SU-DHL-6 (cell line): ENCODE data around the gene KCNAB2.
"Not testable (repeated sequence)": the region's sequence is repeated elsewhere in the genome, so short reads cannot be mapped to it uniquely, and the experiment has no call there.

Source experiments
- H2AFZ ChIP-seq: fragments of 200-600 bp; sonication (generic); 2 replicates; pipeline ENCODE4 v1.6.1; 2014; ENCODE audit warnings: low read depth, mild to moderate bottlenecking, moderate library complexity, mixed read lengths, antibody characterized with exemption, low read length; ENCODE audit not compliant: severe bottlenecking
- H3F3A ChIP-seq: fragments of 200-600 bp; shearing (Covaris generic); 2 replicates; pipeline ENCODE4 v1.6.0; 2016; ENCODE audit warnings: antibody characterized with exemption, mild to moderate bottlenecking; ENCODE audit not compliant: insufficient read depth
- H3K27ac ChIP-seq: fragments of 200-600 bp; sonication (generic); 2 replicates; pipeline ENCODE4 v1.5.1; 2016; ENCODE audit warnings: low read depth, mild to moderate bottlenecking, low read length, moderate library complexity, mixed read lengths
- H3K27me3 ChIP-seq: fragments of 200-600 bp; sonication (generic), shearing (Covaris generic); 2 replicates; pipeline ENCODE4 v1.6.0; 2014; ENCODE audit warnings: mild to moderate bottlenecking, low read length
- H3K36me3 ChIP-seq: fragments of 200-600 bp; sonication (generic); 2 replicates; pipeline ENCODE4 v1.6.1; 2014; ENCODE audit warnings: mild to moderate bottlenecking, low read length, mixed read lengths
- H3K4me2 ChIP-seq: fragments of 300-600, 200-600 bp; shearing (Covaris generic), sonication (generic); 2 replicates; pipeline ENCODE4 v1.6.0; 2014; ENCODE audit warnings: low read length, low read depth, mild to moderate bottlenecking; ENCODE audit not compliant: poor library complexity, severe bottlenecking
- H3K4me3 ChIP-seq: fragments of 200-600 bp; sonication (generic); 2 replicates; pipeline ENCODE4 v1.5.1; 2014; ENCODE audit warnings: antibody characterized with exemption, low read length, mild to moderate bottlenecking, mixed read lengths; ENCODE audit not compliant: insufficient read depth, poor library complexity, severe bottlenecking
- H3K79me2 ChIP-seq: fragments of 200-600 bp; sonication (generic); 2 replicates; pipeline ENCODE4 v1.6.1; 2014; ENCODE audit warnings: mild to moderate bottlenecking, low read length, moderate library complexity; ENCODE audit not compliant: insufficient read depth
- H3K9ac ChIP-seq: fragments of 200-600 bp; sonication (generic); 2 replicates; pipeline ENCODE4 v1.7.0; 2014; ENCODE audit warnings: mild to moderate bottlenecking, low read length
- H3K9me2 ChIP-seq: fragments of 200-600 bp; sonication (generic); replicated peaks from 2 replicates; pipeline ENCODE4 v1.6.1; 2014; ENCODE audit warnings: low read length; ENCODE audit not compliant: insufficient read depth
- H3K9me3 ChIP-seq: fragments of 200-600 bp; sonication (generic); 2 replicates; pipeline ENCODE4 v1.6.1; 2014; ENCODE audit warnings: low read length, mixed read lengths; ENCODE audit not compliant: insufficient read depth
- H4K20me1 ChIP-seq: fragments of 200-600 bp; sonication (generic); 2 replicates; pipeline ENCODE4 v1.6.1; 2014; ENCODE audit warnings: low read depth, mild to moderate bottlenecking, antibody characterized with exemption, low read length, moderate library complexity, mixed read lengths
- EZH2phosphoT487 ChIP-seq: fragments of 200-600 bp; sonication (generic), shearing (Covaris generic); conservative IDR thresholded peaks from 2 replicates; pipeline ENCODE4 v1.6.1; 2018; ENCODE audit warnings: mild to moderate bottlenecking, antibody characterized with exemption, low read length, moderate library complexity, mixed read lengths
- TF ChIP-seq, protein P1 (sequence below): fragments of 200-600 bp; sonication (generic); IDR thresholded peaks from one replicate; pipeline ENCODE4 v1.5.1; 2017; ENCODE audit warnings: antibody characterized with exemption, mild to moderate bottlenecking, low read length, moderate library complexity; ENCODE audit not compliant: insufficient read depth, poor library complexity, severe bottlenecking

KCNAB2 gene

DNA sequence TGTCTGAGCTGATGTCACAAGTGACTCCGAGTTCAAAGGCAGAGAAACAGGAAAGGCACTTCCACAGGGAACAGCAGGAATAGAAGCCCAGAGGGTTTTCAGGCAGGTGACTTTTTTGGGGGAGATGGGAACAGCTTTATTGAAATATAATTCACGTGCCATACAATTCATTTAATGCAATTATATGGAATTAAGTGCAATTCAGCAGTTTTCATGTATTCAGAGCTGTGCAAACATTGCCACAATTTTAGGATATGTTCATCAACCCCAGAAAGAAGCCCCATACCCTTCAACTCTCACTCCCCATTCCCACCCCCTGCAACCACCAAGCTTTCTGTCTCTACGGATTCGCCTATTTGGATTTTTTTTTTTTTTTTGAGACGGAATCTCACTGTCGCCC lies 17.0 kb downstream of the KCNAB2 start:
- Histone ChIP-seq H3K9me3 (no peaks in the 10 kb centered on the region), H3K4me2 (no peak overlapping the region), H3K9ac (no peak overlapping the region), H3K79me2 (no peaks in the 10 kb centered on the region), H4K20me1 (no peaks in the 10 kb centered on the region), H3K27me3 (no peaks in the 10 kb centered on the region), H3K27ac (no peak overlapping the region), H3K9me2 (no peaks in the 10 kb centered on the region), H3F3A (no peaks in the 10 kb centered on the region), H3K36me3 (no peaks in the 10 kb centered on the region), H2AFZ (no peak overlapping the region), H3K4me3 (no peak overlapping the region)
- TF ChIP-seq, protein P1, sequence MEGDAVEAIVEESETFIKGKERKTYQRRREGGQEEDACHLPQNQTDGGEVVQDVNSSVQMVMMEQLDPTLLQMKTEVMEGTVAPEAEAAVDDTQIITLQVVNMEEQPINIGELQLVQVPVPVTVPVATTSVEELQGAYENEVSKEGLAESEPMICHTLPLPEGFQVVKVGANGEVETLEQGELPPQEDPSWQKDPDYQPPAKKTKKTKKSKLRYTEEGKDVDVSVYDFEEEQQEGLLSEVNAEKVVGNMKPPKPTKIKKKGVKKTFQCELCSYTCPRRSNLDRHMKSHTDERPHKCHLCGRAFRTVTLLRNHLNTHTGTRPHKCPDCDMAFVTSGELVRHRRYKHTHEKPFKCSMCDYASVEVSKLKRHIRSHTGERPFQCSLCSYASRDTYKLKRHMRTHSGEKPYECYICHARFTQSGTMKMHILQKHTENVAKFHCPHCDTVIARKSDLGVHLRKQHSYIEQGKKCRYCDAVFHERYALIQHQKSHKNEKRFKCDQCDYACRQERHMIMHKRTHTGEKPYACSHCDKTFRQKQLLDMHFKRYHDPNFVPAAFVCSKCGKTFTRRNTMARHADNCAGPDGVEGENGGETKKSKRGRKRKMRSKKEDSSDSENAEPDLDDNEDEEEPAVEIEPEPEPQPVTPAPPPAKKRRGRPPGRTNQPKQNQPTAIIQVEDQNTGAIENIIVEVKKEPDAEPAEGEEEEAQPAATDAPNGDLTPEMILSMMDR = no peak
- TF ChIP-seq EZH2phosphoT487 = no peak

DNA sequence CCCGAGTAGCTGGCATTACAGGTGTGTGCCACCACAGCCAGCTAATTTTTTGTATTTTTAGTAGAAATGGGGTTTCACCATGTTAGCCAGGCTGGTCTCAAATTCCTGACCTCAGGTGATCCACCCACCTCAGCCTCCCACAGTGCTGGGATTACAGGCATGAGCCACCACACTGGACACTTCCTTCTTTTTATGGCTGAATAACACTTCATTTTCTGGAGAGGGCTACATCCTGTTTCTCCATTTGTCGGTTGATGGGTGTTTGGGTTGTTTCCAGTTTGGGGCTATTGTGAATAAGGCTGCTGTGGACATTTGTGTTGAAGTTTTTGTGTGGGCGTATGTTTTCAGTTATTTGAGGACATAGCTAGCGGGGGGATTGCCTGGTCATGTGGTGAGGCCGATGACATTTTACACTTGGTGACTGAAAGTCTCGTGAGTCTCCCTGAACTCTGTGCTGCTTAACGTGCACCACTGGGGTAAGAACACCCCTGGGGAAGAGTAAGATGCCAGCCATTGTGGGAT lies 17.9 kb downstream of the KCNAB2 start:
- not testable (repeated sequence) for H3K27ac ChIP-seq, H3K36me3 ChIP-seq, H3K27me3 ChIP-seq, H3K9ac ChIP-seq, H3K4me3 ChIP-seq, H2AFZ ChIP-seq, H3K9me3 ChIP-seq, H3F3A ChIP-seq, H3K79me2 ChIP-seq, H4K20me1 ChIP-seq, H3K4me2 ChIP-seq, H3K9me2 ChIP-seq

DNA sequence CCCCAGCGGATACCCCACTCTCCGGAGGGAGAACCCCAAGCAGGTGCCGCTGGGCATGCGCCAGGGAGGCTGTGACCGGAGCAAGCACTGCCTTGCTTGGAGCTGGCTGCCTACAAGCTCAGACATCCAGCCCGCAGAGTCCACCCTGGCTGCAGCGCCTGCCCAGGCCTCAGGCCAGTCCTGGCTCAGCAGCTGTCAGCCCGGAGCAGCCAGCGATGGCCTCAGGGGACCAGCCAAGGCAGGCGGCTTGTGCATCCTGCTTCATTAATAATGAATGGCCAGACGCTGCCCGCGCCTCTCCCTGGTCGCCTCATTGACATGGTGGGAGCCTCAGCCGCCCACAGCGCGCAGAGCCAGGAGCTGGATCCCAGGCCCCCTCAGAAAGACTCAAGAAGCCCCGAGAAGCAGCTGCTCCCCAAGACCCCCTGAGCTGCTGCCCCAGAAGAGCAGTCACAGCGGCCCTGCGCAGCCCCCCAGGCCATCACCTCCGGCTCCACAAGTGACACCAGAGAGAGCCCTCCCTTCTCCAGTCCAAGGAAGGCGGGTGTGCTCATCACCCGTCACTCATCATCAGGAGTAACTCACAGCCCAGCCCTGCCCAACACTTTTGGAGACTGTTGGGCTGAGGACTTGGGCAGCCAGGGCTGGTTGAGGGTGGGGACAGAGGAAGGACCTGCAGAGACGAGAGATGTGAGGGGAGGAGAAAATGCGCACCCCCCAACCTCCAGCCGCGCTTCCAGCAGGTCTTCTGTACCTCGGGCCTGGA lies 19.6 kb downstream of the KCNAB2 start:
- TF ChIP-seq, protein P1 = no peak
- TF ChIP-seq EZH2phosphoT487 = no peak
- no peak overlapping the region for H2AFZ ChIP-seq
- no peaks in the 10 kb centered on the region for H3K9me3 ChIP-seq
- no peaks in the 10 kb centered on the region for H3F3A ChIP-seq
- no peak overlapping the region for H3K27ac ChIP-seq
- no peaks in the 10 kb centered on the region for H4K20me1 ChIP-seq
- no peaks in the 10 kb centered on the region for H3K36me3 ChIP-seq
- no peak overlapping the region for H3K9ac ChIP-seq
- H3K9me2 ChIP-seq = no peaks in the 10 kb centered on the region
- H3K79me2 ChIP-seq = no peaks in the 10 kb centered on the region
- H3K4me3 ChIP-seq = no peak overlapping the region
- H3K4me2 ChIP-seq = no peak overlapping the region
- H3K27me3 ChIP-seq = no peaks in the 10 kb centered on the region

DNA sequence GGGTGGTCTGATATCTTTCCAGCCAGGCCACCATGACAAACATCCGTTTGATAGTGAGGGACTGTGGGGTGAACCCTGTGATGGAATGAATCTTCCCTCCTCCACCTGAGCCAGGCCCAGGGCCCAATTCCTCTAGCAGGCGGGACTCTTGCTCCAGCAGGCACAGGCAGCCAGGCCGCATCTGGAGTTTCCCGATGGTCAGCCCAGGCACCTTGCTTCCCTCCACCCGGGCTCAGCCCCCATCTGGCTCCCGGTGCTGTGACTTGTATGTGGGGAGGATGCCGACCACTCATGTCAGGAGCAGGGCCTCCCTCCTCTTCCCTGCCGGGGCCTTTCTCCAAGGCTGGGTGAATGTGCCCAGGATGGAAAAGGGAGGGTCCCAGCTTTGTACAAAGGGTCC lies 21.0 kb downstream of the KCNAB2 start:
- Histone ChIP-seq H3F3A (no peaks in the 10 kb centered on the region), H3K79me2 (no peaks in the 10 kb centered on the region), H3K27ac (no peak overlapping the region), H3K9me2 (no peaks in the 10 kb centered on the region), H3K9ac (no peak overlapping the region), H3K9me3 (no peaks in the 10 kb centered on the region), H4K20me1 (no peaks in the 10 kb centered on the region), H2AFZ (no peak overlapping the region), H3K36me3 (no peaks in the 10 kb centered on the region), H3K27me3 (no peaks in the 10 kb centered on the region), H3K4me3 (no peak overlapping the region), H3K4me2 (no peak overlapping the region)
- TF ChIP-seq, protein P1 = no peak
- TF ChIP-seq EZH2phosphoT487 = no peak
